GM12891 (cell line): ENCODE results near the gene PRPH.

Source experiments
- DNase-seq: peaks from one replicate; pipeline ENCODE4 v3.0.0; 2011; ENCODE audit warnings: low spot score; ENCODE audit not compliant: insufficient read length
- FAIRE-seq: peaks from 2 replicates; lab custom pipeline; 2011; peaks lifted over from hg19 to GRCh38; lab: Jason Lieb, UNC
- PAX5 ChIP-seq: IDR thresholded peaks from 2 replicates; pipeline ENCODE4 v1.6.1; 2011; ENCODE audit warnings: low read length, moderate library complexity, mild to moderate bottlenecking; ENCODE audit not compliant: insufficient read depth, severe bottlenecking
- POLR2A ChIP-seq: IDR thresholded peaks from 2 replicates; pipeline ENCODE4 v1.6.1; 2011; ENCODE audit warnings: low read depth, low read length, control low read depth
- POLR2AphosphoS5 ChIP-seq: IDR thresholded peaks from 2 replicates; pipeline ENCODE4 v1.6.1; 2011; ENCODE audit warnings: low read depth, low read length, control low read depth
- POU2F2 ChIP-seq: IDR thresholded peaks from 2 replicates; pipeline ENCODE4 v1.6.1; 2011; ENCODE audit warnings: low read depth, mild to moderate bottlenecking, control low read depth, low read length, moderate library complexity
- SPI1 ChIP-seq: IDR thresholded peaks from 2 replicates; pipeline ENCODE4 v1.6.1; 2011; ENCODE audit warnings: low read depth, low read length, control low read depth
- TAF1 ChIP-seq: IDR thresholded peaks from 2 replicates; pipeline ENCODE4 v1.6.1; 2011; ENCODE audit warnings: low read depth, low read length, control low read depth

The PRPH gene

DNA sequence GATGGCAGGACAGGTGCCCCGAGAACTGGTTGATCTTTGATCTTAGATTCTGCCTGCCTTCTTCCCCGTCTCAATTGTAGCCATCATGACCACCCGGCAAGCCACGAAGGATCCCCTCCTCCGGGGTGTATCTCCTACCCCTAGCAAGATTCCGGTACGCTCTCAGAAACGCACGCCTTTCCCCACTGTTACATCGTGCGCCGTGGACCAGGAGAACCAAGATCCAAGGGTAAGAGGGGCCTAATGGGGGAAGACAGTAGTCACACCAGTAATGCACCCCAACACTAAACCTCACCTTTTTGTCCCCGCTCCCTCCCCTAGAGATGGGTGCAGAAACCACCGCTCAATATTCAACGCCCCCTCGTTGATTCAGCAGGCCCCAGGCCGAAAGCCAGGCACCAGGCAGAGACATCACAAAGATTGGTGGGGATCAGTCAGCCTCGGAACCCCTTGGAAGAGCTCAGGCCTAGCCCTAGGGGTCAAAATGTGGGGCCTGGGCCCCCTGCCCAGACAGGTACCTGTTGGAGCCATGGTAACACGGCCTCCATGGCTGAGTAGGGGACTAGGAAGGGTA, 28.7 kb downstream of the PRPH start:
- FAIRE-seq (peak; percentile 26), DNase-seq (no peak)
- TF ChIP-seq SPI1 (no peak), POU2F2 (no peak), TAF1 (no peak), PAX5 (no peak), POLR2A (no peak), POLR2AphosphoS5 (no peak)

DNA sequence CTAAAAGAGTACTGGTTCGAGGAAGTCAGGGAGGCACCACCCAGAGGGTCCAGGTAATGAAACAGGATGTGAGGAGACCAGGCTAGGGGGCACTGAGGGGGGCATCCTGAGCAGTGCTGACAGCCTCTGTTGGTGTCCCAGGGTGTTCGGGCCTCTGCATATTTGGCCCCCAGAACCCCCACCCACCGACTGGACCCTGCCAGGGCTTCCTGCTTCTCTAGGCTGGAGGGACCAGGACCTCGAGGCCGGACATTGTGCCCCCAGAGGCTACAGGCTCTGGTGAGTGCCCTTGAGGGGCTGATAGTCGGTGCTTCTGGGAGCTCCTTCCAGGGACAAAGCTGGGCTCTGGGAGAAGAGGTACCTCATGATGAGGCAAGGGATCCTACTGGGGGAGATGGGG, 30.7 kb downstream of the PRPH start:
- DNase-seq (no peak), FAIRE-seq (no peak)
- TF ChIP-seq POLR2A = no peak
- no peak for TF ChIP-seq SPI1
- TF ChIP-seq TAF1 = no peak
- no peak for TF ChIP-seq POLR2AphosphoS5
- no peak for TF ChIP-seq PAX5

DNA sequence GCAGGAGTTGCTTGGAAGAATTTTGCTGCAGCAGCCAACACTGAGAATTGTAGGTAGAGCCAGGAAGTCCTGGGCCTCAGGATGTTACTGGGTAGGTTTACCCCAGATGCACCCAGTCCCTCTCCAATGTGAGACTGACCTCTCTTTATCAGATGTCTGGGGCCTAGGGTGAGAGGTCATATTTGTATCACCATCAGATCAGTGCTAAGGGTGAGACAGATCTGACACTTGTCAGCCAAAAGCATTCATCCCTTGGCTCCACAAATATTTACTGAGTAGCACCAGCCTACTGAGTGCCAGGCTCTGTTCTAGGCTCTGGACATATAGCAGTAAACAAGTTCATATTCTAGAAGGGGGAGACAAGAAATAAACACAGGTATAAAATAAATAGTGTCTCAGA, 32.4 kb downstream of the PRPH start:
- no peak for DNase-seq
- TF ChIP-seq SPI1 (no peak), POU2F2 (no peak), TAF1 (no peak), PAX5 (no peak), POLR2A (no peak), POLR2AphosphoS5 (no peak)
- FAIRE-seq = no peak

DNA sequence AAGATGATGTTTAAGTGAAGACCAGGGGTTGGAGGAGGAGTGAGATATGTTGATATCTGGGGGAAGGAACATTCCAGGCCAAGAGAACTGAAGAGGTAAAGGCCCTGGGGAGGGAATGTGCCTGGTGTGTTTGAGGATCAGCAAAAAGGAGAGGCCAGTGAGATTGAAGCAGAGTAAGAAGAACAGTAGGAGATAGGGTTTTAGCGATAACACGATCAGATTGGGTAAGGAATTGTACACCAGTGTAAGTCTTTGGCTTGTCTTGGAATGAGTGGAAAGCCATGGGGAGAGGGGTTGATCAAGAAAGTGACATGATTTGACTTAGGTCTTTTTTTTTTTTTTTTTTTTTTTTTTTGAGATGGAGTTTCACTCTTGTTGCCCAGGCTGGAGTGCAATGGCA, 32.9 kb downstream of the PRPH start:
- TF ChIP-seq PAX5 = no peak
- no peak for TF ChIP-seq POLR2A
- TF ChIP-seq POU2F2 = no peak
- no peak for TF ChIP-seq SPI1
- TF ChIP-seq POLR2AphosphoS5 = no peak
- TF ChIP-seq TAF1 = no peak
- FAIRE-seq = no peak

DNA sequence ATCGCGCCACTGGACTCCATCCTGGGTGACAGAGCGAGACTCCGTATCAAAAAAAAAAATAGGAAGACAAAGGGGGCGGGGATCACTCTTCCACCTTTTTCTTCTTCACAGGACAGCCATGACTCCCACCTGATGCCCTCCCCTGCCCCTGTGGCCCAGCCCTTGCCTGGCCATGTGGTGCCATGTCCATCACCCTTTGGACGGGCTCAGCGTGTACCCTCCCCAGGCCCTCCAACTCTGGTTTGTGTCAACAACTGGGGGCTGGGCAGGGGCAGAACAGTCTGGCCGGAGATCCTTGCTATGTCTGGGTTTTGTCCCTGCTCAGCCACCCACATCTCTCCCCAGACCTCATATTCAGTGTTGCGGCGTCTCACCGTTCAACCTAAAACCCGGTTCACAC, 33.9 kb downstream of the PRPH start:
- TF ChIP-seq POLR2A (no peak), POLR2AphosphoS5 (no peak), PAX5 (no peak), TAF1 (no peak), POU2F2 (no peak), SPI1 (no peak)
- FAIRE-seq (no peak), DNase-seq (no peak)

More for the DNA sequence above, 32.9 kb downstream of the PRPH start:
- no peak for DNase-seq

DNA sequence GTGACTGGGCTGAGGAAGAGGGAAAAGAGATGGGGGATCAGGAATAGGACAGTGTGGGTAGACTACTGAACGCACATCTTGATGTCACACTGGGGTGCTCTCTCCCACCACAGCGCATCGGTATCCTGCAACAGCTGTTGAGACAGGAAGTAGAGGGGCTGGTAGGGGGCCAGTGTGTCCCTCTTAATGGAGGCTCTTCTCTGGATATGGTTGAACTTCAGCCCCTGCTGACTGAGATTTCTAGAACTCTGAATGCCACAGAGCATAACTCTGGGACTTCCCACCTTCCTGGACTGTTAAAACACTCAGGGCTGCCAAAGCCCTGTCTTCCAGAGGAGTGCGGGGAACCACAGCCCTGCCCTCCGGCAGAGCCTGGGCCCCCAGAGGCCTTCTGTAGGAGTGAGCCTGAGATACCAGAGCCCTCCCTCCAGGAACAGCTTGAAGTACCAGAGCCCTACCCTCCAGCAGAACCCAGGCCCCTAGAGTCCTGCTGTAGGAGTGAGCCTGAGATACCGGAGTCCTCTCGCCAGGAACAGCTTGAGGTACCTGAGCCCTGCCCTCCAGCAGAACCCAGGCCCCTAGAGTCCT, 35.2 kb downstream of the PRPH start:
- no peak for TF ChIP-seq POLR2AphosphoS5
- TF ChIP-seq POU2F2 = no peak
- no peak for TF ChIP-seq TAF1
- TF ChIP-seq SPI1 = no peak
- TF ChIP-seq POLR2A = no peak
- TF ChIP-seq PAX5 = no peak
- DNase-seq (no peak), FAIRE-seq (no peak)

DNA sequence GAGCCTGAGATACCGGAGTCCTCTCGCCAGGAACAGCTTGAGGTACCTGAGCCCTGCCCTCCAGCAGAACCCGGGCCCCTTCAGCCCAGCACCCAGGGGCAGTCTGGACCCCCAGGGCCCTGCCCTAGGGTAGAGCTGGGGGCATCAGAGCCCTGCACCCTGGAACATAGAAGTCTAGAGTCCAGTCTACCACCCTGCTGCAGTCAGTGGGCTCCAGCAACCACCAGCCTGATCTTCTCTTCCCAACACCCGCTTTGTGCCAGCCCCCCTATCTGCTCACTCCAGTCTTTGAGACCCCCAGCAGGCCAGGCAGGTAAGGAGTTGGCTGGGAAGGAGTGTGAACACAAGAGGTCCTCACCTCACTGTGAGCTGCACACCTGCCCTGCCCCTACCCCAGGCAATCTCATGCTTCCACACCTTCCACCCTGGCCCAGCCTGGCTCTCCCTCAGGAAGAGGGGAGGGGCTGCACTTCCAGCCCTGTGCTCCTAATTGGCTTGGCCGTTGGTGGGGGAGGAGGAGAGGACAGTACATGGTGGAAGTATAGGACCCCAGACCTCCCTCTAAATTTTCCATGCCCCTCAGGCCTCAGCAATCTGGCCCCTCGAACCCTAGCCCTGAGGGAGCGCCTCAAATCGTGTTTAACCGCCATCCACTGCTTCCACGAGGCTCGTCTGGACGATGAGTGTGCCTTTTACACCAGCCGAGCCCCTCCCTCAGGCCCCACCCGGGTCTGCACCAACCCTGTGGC, 35.9 kb downstream of the PRPH start:
- no peak for TF ChIP-seq TAF1
- no peak for TF ChIP-seq POLR2A
- no peak for TF ChIP-seq POLR2AphosphoS5
- no peak for TF ChIP-seq SPI1
- no peak for TF ChIP-seq PAX5
- no peak for FAIRE-seq
- DNase-seq = no peak

DNA sequence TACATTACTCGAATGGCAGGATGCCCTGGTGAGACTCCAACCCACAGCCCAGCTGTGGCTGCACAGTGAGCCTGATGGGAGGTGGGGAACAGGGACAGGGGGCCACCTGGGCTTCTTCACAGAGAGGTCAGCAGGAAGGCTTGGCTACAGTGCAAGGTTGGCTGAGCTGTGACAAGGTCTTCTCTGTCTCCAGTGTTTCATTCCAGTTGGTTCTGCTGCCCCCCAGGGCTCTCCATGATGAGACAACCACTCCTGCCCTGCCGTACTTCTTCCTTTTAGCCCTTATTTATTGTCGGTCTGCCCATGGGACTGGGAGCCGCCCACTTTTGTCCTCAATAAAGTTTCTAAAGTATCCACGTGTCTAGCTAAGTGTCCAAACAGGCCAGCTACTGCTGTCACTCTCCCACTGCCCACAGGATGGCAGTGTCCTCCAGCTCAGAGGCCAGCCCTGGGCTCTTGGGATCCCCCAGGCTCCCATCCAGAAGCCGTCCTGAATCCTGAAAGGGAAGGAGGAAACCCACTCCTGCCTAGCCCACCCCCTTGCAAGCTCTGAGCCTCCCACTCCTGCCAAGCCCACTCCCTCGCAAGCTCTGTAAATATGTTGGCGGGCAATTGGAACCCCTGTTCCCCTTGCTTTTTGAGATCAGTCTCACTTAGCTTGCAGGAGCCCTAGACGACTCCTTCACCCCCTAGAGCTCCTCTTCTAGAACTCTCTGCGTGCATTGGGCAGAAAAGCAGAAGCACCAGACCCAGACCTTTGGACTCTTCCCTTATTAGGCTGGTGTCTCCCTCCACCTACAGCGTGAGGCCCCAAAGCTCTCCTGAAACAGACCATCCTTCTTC, 36.7 kb downstream of the PRPH start:
- no peak for DNase-seq
- no peak for TF ChIP-seq POLR2AphosphoS5
- no peak for FAIRE-seq

DNA sequence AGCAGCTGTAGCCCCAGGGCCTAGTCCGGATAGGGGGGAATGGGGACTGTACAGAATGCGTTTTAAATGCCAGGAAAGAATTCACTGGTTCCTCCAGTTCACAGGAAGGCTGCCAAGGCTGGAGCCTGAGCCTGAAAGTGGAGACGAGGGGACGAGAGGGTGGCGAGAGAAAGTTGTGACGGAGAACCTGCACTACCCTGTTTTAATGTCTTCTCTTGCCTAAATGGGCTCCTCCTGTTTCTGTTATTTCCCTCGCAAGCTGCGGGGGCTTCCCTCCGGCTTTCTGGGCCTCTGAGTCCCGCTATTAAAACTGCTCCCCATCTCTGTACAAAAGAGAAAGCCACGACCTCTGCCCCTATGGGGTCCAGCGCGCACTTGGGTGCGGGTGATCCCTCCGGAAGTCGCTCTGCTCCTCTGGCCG, 37.5 kb downstream of the PRPH start:
- no peak for FAIRE-seq
- TF ChIP-seq SPI1 (no peak), PAX5 (no peak), TAF1 (no peak), POU2F2 (no peak), POLR2AphosphoS5 (no peak)
- no peak for DNase-seq
